LNCAP (cell line): ENCODE results near the gene HNRNPM.

Experiments
- TF ChIP-seq, protein P1 (sequence below): fragments of 450-650 bp; IDR thresholded peaks from 2 replicates; pipeline ENCODE4 v1.5.1; 2017; ENCODE audit warnings: mild to moderate bottlenecking

The HNRNPM gene

DNA sequence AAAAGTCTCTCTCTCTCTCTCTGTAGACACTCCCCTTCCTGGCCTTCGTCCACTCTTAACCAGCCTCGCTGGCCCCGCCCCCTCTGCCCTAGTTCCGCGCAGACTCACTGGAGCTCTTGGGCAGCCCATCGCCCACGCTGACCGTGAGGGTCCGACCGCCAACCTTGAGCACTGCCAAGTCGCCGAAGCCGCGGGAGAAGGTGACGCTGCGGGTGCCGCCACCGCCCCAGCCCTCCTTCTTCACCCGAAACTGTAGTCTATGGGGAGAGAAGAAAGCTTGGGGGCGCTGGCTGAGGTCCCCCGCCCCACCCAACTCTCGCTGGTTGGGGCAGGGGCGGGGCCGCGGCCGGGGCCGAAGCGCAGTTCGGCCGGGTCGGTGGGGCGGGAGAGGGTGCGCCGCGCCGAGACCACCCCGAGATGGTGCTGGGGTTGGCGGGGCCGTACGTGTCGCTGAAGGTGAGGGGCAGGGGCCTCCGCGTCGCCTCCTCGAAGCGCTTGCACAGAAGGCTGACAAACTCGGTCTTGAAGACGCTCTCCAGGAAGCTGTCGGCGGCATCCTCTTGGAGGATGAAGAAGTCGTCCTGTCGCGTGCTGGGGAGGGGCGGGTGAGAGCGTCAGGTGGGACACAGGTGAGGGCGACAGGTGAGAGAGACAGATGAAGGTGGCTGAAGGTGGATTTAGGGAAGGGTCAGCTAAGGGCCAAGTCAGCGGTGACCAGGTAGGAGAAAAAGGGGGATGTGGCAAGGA is 81.7 kb downstream of the HNRNPM start:
- TF ChIP-seq, protein P1, sequence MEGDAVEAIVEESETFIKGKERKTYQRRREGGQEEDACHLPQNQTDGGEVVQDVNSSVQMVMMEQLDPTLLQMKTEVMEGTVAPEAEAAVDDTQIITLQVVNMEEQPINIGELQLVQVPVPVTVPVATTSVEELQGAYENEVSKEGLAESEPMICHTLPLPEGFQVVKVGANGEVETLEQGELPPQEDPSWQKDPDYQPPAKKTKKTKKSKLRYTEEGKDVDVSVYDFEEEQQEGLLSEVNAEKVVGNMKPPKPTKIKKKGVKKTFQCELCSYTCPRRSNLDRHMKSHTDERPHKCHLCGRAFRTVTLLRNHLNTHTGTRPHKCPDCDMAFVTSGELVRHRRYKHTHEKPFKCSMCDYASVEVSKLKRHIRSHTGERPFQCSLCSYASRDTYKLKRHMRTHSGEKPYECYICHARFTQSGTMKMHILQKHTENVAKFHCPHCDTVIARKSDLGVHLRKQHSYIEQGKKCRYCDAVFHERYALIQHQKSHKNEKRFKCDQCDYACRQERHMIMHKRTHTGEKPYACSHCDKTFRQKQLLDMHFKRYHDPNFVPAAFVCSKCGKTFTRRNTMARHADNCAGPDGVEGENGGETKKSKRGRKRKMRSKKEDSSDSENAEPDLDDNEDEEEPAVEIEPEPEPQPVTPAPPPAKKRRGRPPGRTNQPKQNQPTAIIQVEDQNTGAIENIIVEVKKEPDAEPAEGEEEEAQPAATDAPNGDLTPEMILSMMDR, result no peak

DNA sequence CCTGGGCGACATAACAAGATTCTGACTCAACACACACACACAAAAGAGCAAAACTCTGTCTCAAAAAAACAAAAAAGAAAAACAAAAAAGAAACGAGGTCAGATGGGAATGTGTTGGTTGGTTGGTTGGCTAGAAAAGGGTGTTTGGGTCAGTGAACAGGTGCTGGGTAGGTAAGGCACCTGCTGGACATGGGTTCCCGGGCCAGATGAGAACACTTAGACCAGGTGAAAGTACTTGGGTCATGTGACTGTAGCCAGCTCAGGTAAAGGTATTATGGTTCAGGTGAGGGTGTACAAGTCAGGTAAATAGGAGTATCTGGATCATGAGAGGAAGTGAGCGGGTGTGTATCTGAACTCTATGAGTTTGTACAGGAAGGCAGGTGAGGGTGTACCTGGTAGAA is 83.7 kb downstream of the HNRNPM start:
- TF ChIP-seq, protein P1, result no peak

DNA sequence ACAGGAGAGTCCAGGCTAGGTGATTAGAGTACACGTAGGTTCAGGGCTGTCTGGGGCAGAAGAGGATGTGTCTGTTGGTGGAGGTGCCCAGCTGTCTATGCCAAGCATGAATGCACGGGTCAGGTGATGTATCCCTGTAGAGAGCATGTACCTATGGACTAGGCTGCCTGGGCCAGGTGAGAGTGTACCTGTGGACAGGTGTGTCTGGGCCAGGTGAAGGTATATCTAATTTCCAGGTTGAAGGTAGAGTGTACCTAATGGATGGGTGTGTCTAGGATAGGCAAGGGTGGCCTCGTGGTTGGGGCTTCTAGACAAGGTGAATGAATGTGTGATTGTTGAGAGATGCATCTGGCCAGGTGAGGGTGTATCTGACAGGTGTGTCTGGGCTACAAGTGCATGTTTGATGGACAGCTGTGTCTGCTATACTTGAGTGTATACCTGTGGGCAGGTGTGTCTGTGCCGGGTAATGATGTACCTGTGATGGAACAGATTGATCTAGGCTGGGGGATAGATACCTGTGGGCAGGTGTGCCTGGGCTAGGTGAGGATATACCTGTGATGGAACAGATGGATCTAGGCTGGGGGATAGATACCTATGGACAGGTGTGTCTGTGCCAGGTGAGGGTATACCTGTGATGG is 84.7 kb downstream of the HNRNPM start:
- TF ChIP-seq, protein P1, result no peak

DNA sequence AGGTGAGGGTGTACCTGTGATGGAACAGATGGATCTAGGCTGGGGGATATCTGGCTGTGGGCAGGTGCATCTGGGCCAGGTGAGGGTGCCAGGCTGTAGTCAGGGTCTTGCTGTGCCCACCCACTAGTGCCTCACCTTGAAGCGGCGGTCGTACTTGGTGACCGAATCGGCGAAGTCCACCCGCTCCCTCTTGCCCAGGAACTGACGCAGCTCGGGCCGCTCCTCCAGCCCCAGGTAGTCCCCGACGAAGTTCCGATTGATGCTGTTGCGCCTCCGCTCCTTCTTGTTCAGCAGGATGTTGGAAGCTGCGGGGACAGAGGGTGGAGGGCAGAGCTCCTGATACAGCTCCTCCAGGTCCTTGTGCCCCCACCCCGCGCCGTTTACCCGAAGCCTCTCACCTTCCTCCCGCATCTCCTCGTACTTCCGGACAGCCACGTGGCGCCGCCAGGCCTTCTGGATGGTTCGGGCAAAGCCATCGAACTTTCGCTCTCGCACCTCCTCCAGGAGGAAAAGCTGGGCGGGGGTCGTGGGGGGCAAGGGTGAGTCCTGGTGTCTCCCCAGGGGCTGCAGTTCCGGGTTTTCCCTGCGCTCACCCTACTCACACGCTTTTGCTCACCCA is 85.4 kb downstream of the HNRNPM start:
- TF ChIP-seq, protein P1, result no peak

DNA sequence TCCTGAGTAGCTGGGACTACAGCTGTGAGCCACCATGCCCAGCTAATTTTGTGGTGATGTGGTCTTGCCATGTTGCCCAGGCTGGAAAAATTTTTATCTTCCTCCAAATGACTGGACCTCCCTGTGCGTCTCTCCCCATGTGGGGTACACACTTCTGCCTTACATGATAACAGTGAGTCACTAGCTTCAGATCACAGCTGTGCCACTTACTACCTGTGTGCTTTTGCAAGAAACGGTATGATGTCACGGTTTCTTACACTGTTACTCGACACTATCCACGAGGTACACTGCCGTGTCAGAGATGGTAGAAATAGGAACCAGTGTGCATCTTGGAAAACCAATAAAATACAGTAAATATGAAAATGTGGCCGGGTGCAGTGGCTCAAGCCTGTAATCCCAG is 86.7 kb downstream of the HNRNPM start:
- TF ChIP-seq, protein P1, result no peak

DNA sequence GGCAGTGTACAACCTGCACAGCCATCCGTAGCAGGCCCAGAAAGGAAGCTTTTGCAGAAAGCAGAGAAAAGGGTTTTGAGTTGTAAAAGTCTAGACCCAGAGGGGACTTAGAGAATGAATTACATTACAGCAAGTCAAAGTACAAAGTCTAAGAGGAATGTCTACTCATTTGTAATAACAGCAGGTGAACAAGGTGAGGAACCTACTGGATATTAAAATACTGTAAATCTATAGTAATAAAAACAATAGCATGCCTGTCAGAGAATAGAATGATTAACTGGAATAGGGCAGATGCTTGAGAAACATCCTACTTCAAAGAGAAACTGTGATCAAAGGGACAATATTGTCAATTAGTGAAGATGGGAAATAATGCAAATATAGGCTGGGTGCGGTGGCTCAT is 87.5 kb downstream of the HNRNPM start:
- TF ChIP-seq, protein P1, result no peak

DNA sequence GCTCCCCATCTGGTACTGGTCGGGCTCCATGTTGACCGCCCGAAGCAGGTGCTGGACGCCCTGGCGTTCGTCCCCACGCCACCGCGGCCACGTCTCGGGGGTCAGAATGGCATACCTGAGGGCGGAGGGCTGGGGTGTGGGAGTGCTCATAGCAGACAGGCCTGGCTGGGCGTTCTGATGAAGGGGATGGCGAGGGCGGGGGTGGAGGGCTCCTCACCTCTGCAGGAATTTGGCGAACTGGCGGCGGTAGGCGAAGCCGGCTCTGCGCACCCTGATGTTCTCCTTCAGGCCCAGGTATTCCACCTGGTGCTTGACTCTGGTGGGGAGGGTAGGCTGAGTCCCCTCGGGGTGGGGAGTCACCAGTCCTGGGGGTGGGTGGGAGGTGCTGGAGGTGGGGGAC is 91.5 kb downstream of the HNRNPM start:
- TF ChIP-seq, protein P1, result no peak
